Measurements from ENCODE around the gene TMPRSS4.
A peak's percentile ranks its signal among the peaks of the same experiment; 100 is the strongest.

Gene TMPRSS4

GRCh38 chr11:118102721-118103261 lies 25.9 kb downstream of the TMPRSS4 start:
- no peak for DNase-seq (ENCODE audit: extremely low read depth in 1 of 2, low read depth in 1 of 2)

- no peak for DNase-seq (ENCODE audit: extremely low read depth in 1 of 2, low read depth in 1 of 2)
Observed at GRCh38 chr11:118104491-118104890, 27.6 kb downstream of the TMPRSS4 start.

GRCh38 chr11:118105657-118106305 lies 28.9 kb downstream of the TMPRSS4 start:
- DNase-seq (ENCODE audit: extremely low read depth in 1 of 2, low read depth in 1 of 2): no peak

GRCh38 chr11:118106789-118107335 lies 30.0 kb downstream of the TMPRSS4 start:
- no peak for DNase-seq (ENCODE audit: extremely low read depth in 1 of 2, low read depth in 1 of 2)

- DNase-seq (ENCODE audit: extremely low read depth in 1 of 2, low read depth in 1 of 2): no peak
Observed at GRCh38 chr11:118108513-118108912, 31.6 kb downstream of the TMPRSS4 start.

GRCh38 chr11:118109231-118109630 lies 32.4 kb downstream of the TMPRSS4 start:
- no peak for DNase-seq (ENCODE audit: extremely low read depth in 1 of 2, low read depth in 1 of 2)

- no peak for DNase-seq (ENCODE audit: extremely low read depth in 1 of 2, low read depth in 1 of 2)
Observed at GRCh38 chr11:118111019-118111743, 34.3 kb downstream of the TMPRSS4 start.

- DNase-seq (ENCODE audit: extremely low read depth in 1 of 2, low read depth in 1 of 2): no peak
Observed at GRCh38 chr11:118111744-118112035, 34.8 kb downstream of the TMPRSS4 start.

- no peak for DNase-seq (ENCODE audit: extremely low read depth in 1 of 2, low read depth in 1 of 2)
Observed at GRCh38 chr11:118112711-118113430, 36.0 kb downstream of the TMPRSS4 start.

GRCh38 chr11:118114266-118114665 lies 37.4 kb downstream of the TMPRSS4 start:
- no peak for DNase-seq (ENCODE audit: extremely low read depth in 1 of 2, low read depth in 1 of 2)

GRCh38 chr11:118115048-118115447 lies 38.2 kb downstream of the TMPRSS4 start:
- no peak for DNase-seq (ENCODE audit: extremely low read depth in 1 of 2, low read depth in 1 of 2)

- peak; percentile 6 to 27 for DNase-seq (ENCODE audit: extremely low read depth in 1 of 2, low read depth in 1 of 2)
Observed at GRCh38 chr11:118117790-118118601, 41.1 kb downstream of the TMPRSS4 start.

- no peak for DNase-seq (ENCODE audit: extremely low read depth in 1 of 2, low read depth in 1 of 2)
Observed at GRCh38 chr11:118120793-118121192, 43.9 kb downstream of the TMPRSS4 start.

- no peak for DNase-seq (ENCODE audit: extremely low read depth in 1 of 2, low read depth in 1 of 2)
Observed at GRCh38 chr11:118124929-118125535, 48.2 kb downstream of the TMPRSS4 start.

GRCh38 chr11:118126082-118126838 lies 49.4 kb downstream of the TMPRSS4 start:
- no peak for DNase-seq (ENCODE audit: extremely low read depth in 1 of 2, low read depth in 1 of 2)

GRCh38 chr11:118128310-118128709 lies 51.4 kb downstream of the TMPRSS4 start:
- DNase-seq (ENCODE audit: extremely low read depth in 1 of 2, low read depth in 1 of 2): no peak

- DNase-seq (ENCODE audit: extremely low read depth in 1 of 2, low read depth in 1 of 2): no peak
Observed at GRCh38 chr11:118128721-118129470, 52.0 kb downstream of the TMPRSS4 start.

GRCh38 chr11:118129471-118130172 lies 52.7 kb downstream of the TMPRSS4 start:
- DNase-seq (ENCODE audit: extremely low read depth in 1 of 2, low read depth in 1 of 2): no peak

All from stimulated activated CD8-positive, alpha-beta memory T cell treated with anti-CD3 and anti-CD28 coated beads, Interleukin-7, amount 100 ng/mL, for 48 hours (primary cell).